Keratinocyte (primary cell): ENCODE measurements around the gene INPP4B. TPM values are rescaled to one million over a fixed set of nuclear protein-coding genes. Genes with fewer than 3 reads are reported as not detected.

Experiments
- DNase-seq: peaks from one replicate; pipeline ENCODE4 v3.0.0-alpha.2; 2011; ENCODE audit warnings: low read depth, missing footprints, low spot score
- FAIRE-seq: peaks from 2 replicates; lab custom pipeline; 2011; peaks lifted over from hg19 to GRCh38; lab: Jason Lieb, UNC
- H2AFZ ChIP-seq: 2 replicates; pipeline ENCODE4 v1.6.0; 2012; ENCODE audit warnings: low read length, control low read depth, inconsistent platforms; ENCODE audit not compliant: control insufficient read depth
- H3K27ac ChIP-seq: 2 replicates; pipeline ENCODE4 v1.5.1; 2011; ENCODE audit warnings: low read length; ENCODE audit not compliant: control insufficient read depth, insufficient read depth
- H3K27me3 ChIP-seq: 3 replicates; pipeline ENCODE4 v1.6.0; 2011; ENCODE audit warnings: low read length; ENCODE audit not compliant: control insufficient read depth, insufficient read depth; ENCODE audit errors: extremely low read depth
- H3K36me3 ChIP-seq, 2 experiments: 2 replicates in 1 of 2; 3 replicates in 1 of 2; pipeline ENCODE4 v1.5.1; 2011; ENCODE audit warnings: low read length in 2 of 2, mild to moderate bottlenecking in 1 of 2; ENCODE audit not compliant: control insufficient read depth in 2 of 2, insufficient read depth in 2 of 2; ENCODE audit errors: extremely low read depth in 1 of 2
- H3K4me1 ChIP-seq: 3 replicates; pipeline ENCODE4 v1.5.1; 2011; ENCODE audit warnings: low read length; ENCODE audit not compliant: control insufficient read depth, insufficient read depth; ENCODE audit errors: extremely low read depth
- H3K4me2 ChIP-seq: 3 replicates; pipeline ENCODE4 v1.6.0; 2011; ENCODE audit warnings: low read depth, low read length; ENCODE audit not compliant: control insufficient read depth, insufficient read depth; ENCODE audit errors: extremely low read depth
- H3K4me3 ChIP-seq, 3 experiments: fragments of 200-600 bp in 1 of 3; sonication (generic) in 1 of 3; 2 replicates in 2 of 3; 3 replicates in 1 of 3; pipeline ENCODE4 v1.5.1; 2011 to 2016; ENCODE audit warnings: low read length in 3 of 3, mild to moderate bottlenecking in 3 of 3, control low read depth in 2 of 3, inconsistent platforms in 1 of 3, low read depth in 1 of 3, mixed read lengths in 1 of 3, mixed run types in 1 of 3, moderate library complexity in 1 of 3; ENCODE audit not compliant: control insufficient read depth in 2 of 3, insufficient read depth in 2 of 3; ENCODE audit errors: extremely low read depth in 1 of 3
- H3K79me2 ChIP-seq: 2 replicates; pipeline ENCODE4 v1.6.0; 2012; ENCODE audit warnings: low read length; ENCODE audit not compliant: control insufficient read depth, insufficient read depth
- H3K9ac ChIP-seq: 3 replicates; pipeline ENCODE4 v1.6.0; 2011; ENCODE audit warnings: low read length; ENCODE audit not compliant: control insufficient read depth, insufficient read depth; ENCODE audit errors: extremely low read depth
- H3K9me1 ChIP-seq: 3 replicates; pipeline ENCODE4 v1.6.0; 2011; ENCODE audit warnings: low read length; ENCODE audit not compliant: control insufficient read depth, insufficient read depth; ENCODE audit errors: extremely low read depth
- H3K9me3 ChIP-seq: 2 replicates; pipeline ENCODE4 v1.5.1; 2012; ENCODE audit warnings: low read depth, low read length; ENCODE audit not compliant: control insufficient read depth
- H4K20me1 ChIP-seq: 3 replicates; pipeline ENCODE4 v1.6.0; 2011; ENCODE audit warnings: low read length; ENCODE audit not compliant: control insufficient read depth, insufficient read depth; ENCODE audit errors: extremely low read depth
- EZH2 ChIP-seq: IDR thresholded peaks from one replicate; pipeline ENCODE4 v1.6.1; 2012; ENCODE audit warnings: inconsistent platforms, mild to moderate bottlenecking, low read length, moderate library complexity
- dilution Hi-C: fragments of 300-500 bp; cut with MboI; formaldehyde crosslinking; loops from one replicate; pipeline ENCODE4 v1.7.0; 2020; ENCODE audit warnings: low sequenced_read_pairs; ENCODE audit not compliant: extremely low pct_ligation_motif_present
- polyA plus RNA-seq, 5 experiments: library from polyadenylated mRNA; depleted of rRNA in 3 of 5; stranded (reverse) in 3 of 5; stranded (forward) in 1 of 5; unstranded in 1 of 5; fragments of >200 nt; gene quantifications; 1 replicate in 1 of 5; 2 replicates in 3 of 5; 3 replicates in 1 of 5; pipeline versions ENCODE4 v1.2.1 to v1.2.3, GENCODE V29; 2011 to 2012; ENCODE audit warnings: missing spikeins in 2 of 5, low read depth in 1 of 5, low replicate concordance in 1 of 5
- TF ChIP-seq, protein P1 (sequence below), 3 experiments: IDR thresholded peaks in 1 of 3; conservative IDR thresholded peaks in 1 of 3; optimal IDR thresholded peaks in 1 of 3; 2 replicates in 2 of 3; 3 replicates in 1 of 3; pipeline versions ENCODE3 to v1.5.1; 2011; ENCODE audit warnings: low read length in 3 of 3, mild to moderate bottlenecking in 3 of 3, moderate library complexity in 2 of 3, control low read depth in 1 of 3, inconsistent platforms in 1 of 3; ENCODE audit not compliant: insufficient read depth in 2 of 3; ENCODE audit errors: extremely low read depth in 1 of 3

Gene INPP4B
- polyA plus RNA-seq, 1 donor (not counting 4 experiments of a cell fraction or from before 2014, with no cell fraction given): 50.2 TPM

DNA sequence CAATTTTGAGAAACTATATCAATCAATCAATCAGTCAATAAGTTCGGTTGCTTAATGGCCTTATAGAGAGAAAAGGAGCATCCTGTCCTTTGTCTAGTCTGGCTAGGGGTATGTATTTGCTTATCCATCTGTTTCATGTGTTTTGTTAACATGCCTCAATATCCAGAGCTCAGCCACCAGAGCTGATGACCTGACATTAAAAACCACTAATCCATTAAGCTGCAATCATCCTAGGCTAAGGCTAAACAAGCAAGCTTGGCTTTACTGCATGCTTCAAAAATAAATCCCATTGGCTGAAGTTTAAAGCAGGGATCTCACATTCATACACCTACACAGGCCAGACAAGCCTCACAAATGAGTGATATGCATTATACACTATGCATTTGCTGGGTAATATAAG lies 139.7 kb downstream of the INPP4B start:
- Histone ChIP-seq H3K9ac (no peak overlapping the region), H3K9me3 (no peaks in the 10 kb centered on the region), H3K4me1 (peaks cover 3% of the 10 kb centered on the region), H4K20me1 (no peaks in the 10 kb centered on the region), H3K9me1 (no peaks in the 10 kb centered on the region), H3K79me2 (no peaks in the 10 kb centered on the region), H3K27me3 (no peaks in the 10 kb centered on the region), H3K4me3 (no peak overlapping the region), H3K4me2 (no peak overlapping the region), H3K36me3 (no peaks in the 10 kb centered on the region), H3K27ac (no peak overlapping the region), H2AFZ (no peak overlapping the region)
- DNase-seq: no peak
- TF ChIP-seq, protein P1, sequence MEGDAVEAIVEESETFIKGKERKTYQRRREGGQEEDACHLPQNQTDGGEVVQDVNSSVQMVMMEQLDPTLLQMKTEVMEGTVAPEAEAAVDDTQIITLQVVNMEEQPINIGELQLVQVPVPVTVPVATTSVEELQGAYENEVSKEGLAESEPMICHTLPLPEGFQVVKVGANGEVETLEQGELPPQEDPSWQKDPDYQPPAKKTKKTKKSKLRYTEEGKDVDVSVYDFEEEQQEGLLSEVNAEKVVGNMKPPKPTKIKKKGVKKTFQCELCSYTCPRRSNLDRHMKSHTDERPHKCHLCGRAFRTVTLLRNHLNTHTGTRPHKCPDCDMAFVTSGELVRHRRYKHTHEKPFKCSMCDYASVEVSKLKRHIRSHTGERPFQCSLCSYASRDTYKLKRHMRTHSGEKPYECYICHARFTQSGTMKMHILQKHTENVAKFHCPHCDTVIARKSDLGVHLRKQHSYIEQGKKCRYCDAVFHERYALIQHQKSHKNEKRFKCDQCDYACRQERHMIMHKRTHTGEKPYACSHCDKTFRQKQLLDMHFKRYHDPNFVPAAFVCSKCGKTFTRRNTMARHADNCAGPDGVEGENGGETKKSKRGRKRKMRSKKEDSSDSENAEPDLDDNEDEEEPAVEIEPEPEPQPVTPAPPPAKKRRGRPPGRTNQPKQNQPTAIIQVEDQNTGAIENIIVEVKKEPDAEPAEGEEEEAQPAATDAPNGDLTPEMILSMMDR (optimal IDR thresholded peaks at IDR 0.05 in 1 of 3, IDR thresholded peaks at IDR 0.05 in 1 of 3, conservative IDR thresholded peaks at IDR 0.05 in 1 of 3; ENCODE audit: extremely low read depth in 1 of 3, insufficient read depth in 2 of 3, low read length in 3 of 3): no peak
- TF ChIP-seq EZH2: no peak
- dilution Hi-C loops: no loop called here
- no peak for FAIRE-seq

DNA sequence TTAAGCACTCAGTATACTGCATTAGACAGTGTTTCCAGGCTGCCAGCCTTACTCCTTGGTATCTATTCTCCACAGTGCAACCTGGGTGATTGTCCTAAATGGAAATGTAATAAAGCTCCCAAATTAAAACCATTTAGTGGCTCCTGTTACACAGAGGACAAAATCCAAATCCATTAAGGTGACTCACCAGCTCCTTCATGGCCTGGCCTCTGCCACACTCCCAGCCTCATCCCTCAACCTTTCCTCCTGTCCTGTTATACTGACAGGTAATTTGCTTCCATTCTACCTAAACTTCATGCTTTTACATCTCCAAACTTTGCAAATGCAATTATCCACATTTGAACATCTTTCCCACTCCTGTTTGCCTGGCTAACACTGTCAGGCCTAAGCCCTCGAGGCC lies 140.3 kb downstream of the INPP4B start:
- TF ChIP-seq, protein P1 (optimal IDR thresholded peaks at IDR 0.05 in 1 of 3, IDR thresholded peaks at IDR 0.05 in 1 of 3, conservative IDR thresholded peaks at IDR 0.05 in 1 of 3; ENCODE audit: extremely low read depth in 1 of 3, insufficient read depth in 2 of 3, low read length in 3 of 3): no peak
- no peak for TF ChIP-seq EZH2
- Histone ChIP-seq H3K4me2 (no peak overlapping the region), H3K27me3 (no peaks in the 10 kb centered on the region), H4K20me1 (no peaks in the 10 kb centered on the region), H3K36me3 (no peaks in the 10 kb centered on the region), H3K79me2 (no peaks in the 10 kb centered on the region), H3K4me1 (peaks cover 3% of the 10 kb centered on the region), H3K9me1 (no peaks in the 10 kb centered on the region), H3K27ac (no peak overlapping the region), H3K9me3 (no peaks in the 10 kb centered on the region), H2AFZ (no peak overlapping the region), H3K4me3 (no peak overlapping the region), H3K9ac (no peak overlapping the region)
- FAIRE-seq (no peak), DNase-seq (no peak)
- dilution Hi-C loops: no loop called here
